SK-N-SH (cell line): ENCODE data around the gene CDH12.

Source experiments
- CTCF ChIP-seq: fragments of 200-600 bp; sonication (generic); IDR thresholded peaks from 2 replicates; pipeline ENCODE4 v1.6.1; 2017; ENCODE audit warnings: antibody characterized with exemption, mild to moderate bottlenecking, moderate library complexity
- EZH2phosphoT487 ChIP-seq: fragments of 200-600 bp; sonication (generic); IDR thresholded peaks from 2 replicates; pipeline ENCODE4 v1.6.1; 2017; ENCODE audit warnings: low read depth, mixed run types, mild to moderate bottlenecking, antibody characterized with exemption, moderate library complexity, borderline replicate concordance

GRCh38 chr5:21802100-21802499, 1051.0 kb downstream of the CDH12 start:
- no peak for TF ChIP-seq CTCF
- TF ChIP-seq EZH2phosphoT487 = no peak
